Astrocyte of the spinal cord (primary cell): ENCODE measurements around the gene LRRC74A.

ENCODE experiments used
- DNase-seq: peaks from one replicate; pipeline ENCODE4 v3.0.0; 2011; ENCODE audit warnings: low read depth, low spot score
- H3K4me3 ChIP-seq: 2 replicates; pipeline ENCODE4 v1.5.1; 2011; ENCODE audit warnings: low read depth, mild to moderate bottlenecking, low read length, moderate library complexity
- in situ Hi-C: cut with HindIII; loops from 2 replicates; pipeline ENCODE4 v1.10.0; 2017; ENCODE audit warnings: low sequenced_read_pairs
- TF ChIP-seq, protein P1 (sequence below): IDR thresholded peaks from 2 replicates; pipeline ENCODE4 v1.5.1; 2012; ENCODE audit warnings: low read depth, mild to moderate bottlenecking, low read length, inconsistent platforms

The LRRC74A gene

DNA sequence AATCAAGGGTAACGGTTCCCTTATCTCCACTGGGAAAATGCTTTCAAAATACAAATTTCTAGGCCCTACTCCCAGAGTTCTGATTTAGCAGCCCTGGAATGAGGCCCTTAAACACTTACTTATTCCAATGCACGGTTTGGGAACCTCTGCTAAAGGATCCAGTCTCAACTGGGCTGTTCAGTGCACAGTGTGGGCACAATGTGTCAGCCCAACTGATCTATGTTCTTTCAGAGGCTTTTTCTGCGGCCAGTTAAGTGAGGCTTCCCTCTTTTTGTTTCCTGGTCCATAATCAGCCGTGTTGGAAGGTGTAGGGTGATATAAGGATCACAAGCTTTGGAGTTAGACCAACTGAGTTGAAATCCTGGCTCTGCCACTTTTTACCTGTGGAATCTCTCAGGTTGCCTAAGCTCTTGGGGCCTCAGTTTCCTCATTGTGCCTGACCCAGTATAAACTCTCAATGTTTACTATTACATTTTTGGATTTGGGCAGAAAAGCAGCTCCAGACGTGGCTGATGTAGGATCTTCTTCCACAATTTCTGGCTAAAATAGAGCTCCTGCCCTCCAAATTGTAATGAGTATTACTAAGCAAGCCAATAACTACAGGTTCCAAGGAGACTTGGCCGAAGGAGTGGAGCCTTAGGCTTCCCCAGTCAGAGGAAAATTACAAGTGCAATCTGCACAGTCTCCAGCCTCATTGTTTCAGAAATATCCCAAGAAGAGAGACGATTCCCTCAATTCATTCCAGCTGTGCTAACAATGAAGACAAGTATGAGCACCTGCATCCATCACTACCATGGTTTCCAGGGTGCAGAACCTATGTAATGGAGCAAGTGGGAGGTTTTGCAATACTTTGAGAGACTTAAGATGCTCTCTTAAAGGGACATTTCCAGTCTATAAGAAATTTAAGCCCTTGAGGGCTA, 11.2 kb upstream of the LRRC74A start:
- DNase-seq: no peak
- in situ Hi-C loops: no loop called here
- TF ChIP-seq, protein P1, sequence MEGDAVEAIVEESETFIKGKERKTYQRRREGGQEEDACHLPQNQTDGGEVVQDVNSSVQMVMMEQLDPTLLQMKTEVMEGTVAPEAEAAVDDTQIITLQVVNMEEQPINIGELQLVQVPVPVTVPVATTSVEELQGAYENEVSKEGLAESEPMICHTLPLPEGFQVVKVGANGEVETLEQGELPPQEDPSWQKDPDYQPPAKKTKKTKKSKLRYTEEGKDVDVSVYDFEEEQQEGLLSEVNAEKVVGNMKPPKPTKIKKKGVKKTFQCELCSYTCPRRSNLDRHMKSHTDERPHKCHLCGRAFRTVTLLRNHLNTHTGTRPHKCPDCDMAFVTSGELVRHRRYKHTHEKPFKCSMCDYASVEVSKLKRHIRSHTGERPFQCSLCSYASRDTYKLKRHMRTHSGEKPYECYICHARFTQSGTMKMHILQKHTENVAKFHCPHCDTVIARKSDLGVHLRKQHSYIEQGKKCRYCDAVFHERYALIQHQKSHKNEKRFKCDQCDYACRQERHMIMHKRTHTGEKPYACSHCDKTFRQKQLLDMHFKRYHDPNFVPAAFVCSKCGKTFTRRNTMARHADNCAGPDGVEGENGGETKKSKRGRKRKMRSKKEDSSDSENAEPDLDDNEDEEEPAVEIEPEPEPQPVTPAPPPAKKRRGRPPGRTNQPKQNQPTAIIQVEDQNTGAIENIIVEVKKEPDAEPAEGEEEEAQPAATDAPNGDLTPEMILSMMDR: no peak
- H3K4me3 ChIP-seq: no peak overlapping the region

DNA sequence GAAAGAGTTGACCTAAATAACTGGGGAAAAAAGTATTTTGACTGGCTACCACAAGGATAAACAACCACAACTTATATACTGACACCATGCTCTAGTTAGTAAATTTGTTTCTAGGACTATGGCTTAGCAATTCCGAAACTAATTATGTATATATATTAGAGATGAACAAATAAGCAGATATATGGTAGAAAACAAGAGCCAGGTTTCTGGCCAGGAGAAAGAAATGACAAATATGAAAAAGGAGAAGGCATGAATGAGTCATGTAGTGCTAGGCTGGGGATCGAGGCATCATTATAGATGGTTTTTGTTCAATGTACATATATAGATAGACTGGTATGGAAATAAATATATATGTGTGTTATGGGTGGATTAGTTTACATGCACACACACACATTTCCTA, 5.5 kb upstream of the LRRC74A start:
- no peak overlapping the region for H3K4me3 ChIP-seq
- TF ChIP-seq, protein P1: no peak
- in situ Hi-C loops: no loop called here
- DNase-seq: no peak

- TF ChIP-seq, protein P1: no peak
- in situ Hi-C loops: no loop called here
- no peak overlapping the region for H3K4me3 ChIP-seq
- no peak for DNase-seq
Observed at GRCh38 chr14:76827696-76828296, 1.6 kb downstream of the LRRC74A start.

DNA sequence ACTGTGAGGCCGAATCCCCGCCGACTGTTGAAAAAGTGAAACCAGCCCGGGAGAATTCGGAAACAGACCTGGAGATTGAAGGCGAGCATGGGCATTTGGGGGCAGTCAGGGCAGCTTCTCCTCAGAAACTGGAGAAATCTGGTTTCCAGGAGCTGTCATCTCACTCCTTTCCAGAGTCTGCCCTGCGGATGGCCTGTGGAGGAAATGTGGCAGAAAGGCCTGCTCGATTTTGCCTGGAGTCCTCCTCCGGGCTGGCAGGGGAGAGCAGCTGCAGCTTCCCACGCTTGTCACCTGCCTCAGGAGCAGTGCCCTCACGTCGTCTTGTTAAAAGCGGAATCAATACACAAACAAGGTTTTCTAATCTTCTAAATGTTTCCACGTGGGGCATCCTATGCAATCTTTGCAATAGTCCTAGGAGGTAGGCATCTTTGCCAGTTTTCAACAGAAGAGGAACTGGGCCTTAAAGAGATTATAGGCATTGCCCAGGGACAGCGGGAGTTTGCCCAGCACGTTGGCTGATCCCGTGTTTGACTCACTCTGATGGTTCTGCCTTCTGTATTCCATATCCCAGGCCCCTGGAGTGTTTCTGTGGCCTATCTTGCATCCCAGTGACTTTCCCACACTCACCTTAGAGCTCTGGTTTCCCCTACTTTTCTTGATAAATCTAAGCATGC, 2.3 kb downstream of the LRRC74A start:
- no peak overlapping the region for H3K4me3 ChIP-seq
- in situ Hi-C loops: no loop called here
- DNase-seq: no peak
- TF ChIP-seq, protein P1: no peak

DNA sequence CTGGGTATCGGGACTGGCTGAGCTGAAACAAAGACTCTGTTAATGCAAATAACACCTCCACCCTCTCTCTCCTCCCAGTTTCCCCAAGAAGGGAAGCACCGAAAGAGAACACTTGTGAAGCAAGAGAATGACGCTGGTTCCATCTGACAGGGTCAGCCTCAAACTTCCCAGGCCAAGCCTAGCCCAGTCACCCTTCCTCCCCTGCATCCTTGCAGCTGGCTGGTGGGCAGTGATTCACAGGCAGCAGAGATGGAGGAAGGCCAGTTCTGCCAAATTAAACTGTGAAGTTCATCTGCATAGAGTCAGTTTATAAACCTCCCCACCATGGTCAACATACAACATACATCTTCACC, 2.8 kb downstream of the LRRC74A start:
- TF ChIP-seq, protein P1: no peak
- in situ Hi-C loops: no loop called here
- no peak overlapping the region for H3K4me3 ChIP-seq
- no peak for DNase-seq

- in situ Hi-C loops: no loop called here
- H3K4me3 ChIP-seq: no peak overlapping the region
- DNase-seq: no peak
- TF ChIP-seq, protein P1: no peak
Observed at GRCh38 chr14:76829650-76830421, 3.6 kb downstream of the LRRC74A start.
